Adipocyte (in vitro differentiated cells): ENCODE data around the gene DBET.
"Not testable (repeated sequence)": the region's sequence is repeated elsewhere in the genome, so short reads cannot be mapped to it uniquely, and the experiment has no call there.

ENCODE experiments used
- DNase-seq: peaks from one replicate; pipeline ENCODE4 v3.0.0-alpha.2; 2015; ENCODE audit warnings: low read depth
- H3K27me3 ChIP-seq: replicated peaks from 2 replicates; pipeline ENCODE4 v1.7.0; 2013; ENCODE audit warnings: mild to moderate bottlenecking, low read length, moderate library complexity; ENCODE audit not compliant: control insufficient read depth, insufficient read depth
- H3K36me3 ChIP-seq: 2 replicates; pipeline ENCODE4 v1.7.0; 2013; ENCODE audit warnings: low read length, mild to moderate bottlenecking, moderate library complexity; ENCODE audit not compliant: control insufficient read depth, insufficient read depth, severe bottlenecking
- H3K4me1 ChIP-seq: 2 replicates; pipeline ENCODE4 v1.7.0; 2013; ENCODE audit warnings: mild to moderate bottlenecking, low read length, moderate library complexity; ENCODE audit not compliant: control insufficient read depth, insufficient read depth
- H3K4me3 ChIP-seq: 2 replicates; pipeline ENCODE4 v1.7.0; 2013; ENCODE audit warnings: mild to moderate bottlenecking, low read length, moderate library complexity
- H3K9ac ChIP-seq: 2 replicates; pipeline ENCODE4 v1.7.0; 2013; ENCODE audit warnings: mild to moderate bottlenecking, low read length, moderate library complexity
- H3K9me3 ChIP-seq: 2 replicates; pipeline ENCODE4 v1.7.0; 2013; ENCODE audit warnings: mild to moderate bottlenecking, low read length, moderate library complexity; ENCODE audit not compliant: control insufficient read depth

The DBET gene

GRCh38 chr4:190020790-190021717 lies 43.2 kb upstream of the DBET start:
- Histone ChIP-seq H3K4me3 (no peak overlapping the region), H3K36me3 (no peaks in the 10 kb centered on the region), H3K27me3 (peaks cover 25% of the 10 kb centered on the region), H3K9me3 (no peaks in the 10 kb centered on the region), H3K4me1 (no peaks in the 10 kb centered on the region), H3K9ac (no peak overlapping the region)
- DNase-seq: peak; percentile 50

- not testable (repeated sequence) for H3K9ac ChIP-seq, H3K36me3 ChIP-seq, H3K9me3 ChIP-seq, H3K4me1 ChIP-seq, DNase-seq, H3K4me3 ChIP-seq
- peaks cover 17% of the 10 kb centered on the region for H3K27me3 ChIP-seq
Observed at GRCh38 chr4:190021973-190022372, 42.3 kb upstream of the DBET start.

- not testable (repeated sequence) for H3K4me1 ChIP-seq, H3K9ac ChIP-seq, H3K4me3 ChIP-seq, DNase-seq, H3K36me3 ChIP-seq, H3K9me3 ChIP-seq
- peaks cover 15% of the 10 kb centered on the region for H3K27me3 ChIP-seq
Observed at GRCh38 chr4:190022614-190023281, 41.6 kb upstream of the DBET start.

GRCh38 chr4:190027156-190027555 lies 37.1 kb upstream of the DBET start, which contains the start of gene FRG2:
TSS of gene FRG2 (minus strand) at chr4:190027256. CDS start at chr4:190027204, 52 bp downstream.
- H3K4me3 ChIP-seq, H3K4me1 ChIP-seq, H3K9ac ChIP-seq, H3K27me3 ChIP-seq, DNase-seq, H3K9me3 ChIP-seq, H3K36me3 ChIP-seq: not testable (repeated sequence)

GRCh38 chr4:190031264-190031663 lies 33.0 kb upstream of the DBET start:
- H3K9me3 ChIP-seq, H3K4me3 ChIP-seq, H3K4me1 ChIP-seq, H3K9ac ChIP-seq, H3K36me3 ChIP-seq, H3K27me3 ChIP-seq, DNase-seq: not testable (repeated sequence)

GRCh38 chr4:190037704-190038388 lies 26.5 kb upstream of the DBET start:
- DNase-seq, H3K9me3 ChIP-seq, H3K4me1 ChIP-seq, H3K27me3 ChIP-seq, H3K36me3 ChIP-seq, H3K9ac ChIP-seq, H3K4me3 ChIP-seq: not testable (repeated sequence)

- not testable (repeated sequence) for H3K27me3 ChIP-seq, H3K36me3 ChIP-seq, H3K9me3 ChIP-seq, H3K4me3 ChIP-seq, H3K9ac ChIP-seq, H3K4me1 ChIP-seq, DNase-seq
Observed at GRCh38 chr4:190040873-190041272, 23.4 kb upstream of the DBET start.

GRCh38 chr4:190047627-190048026 lies 16.7 kb upstream of the DBET start:
- DNase-seq, H3K4me1 ChIP-seq: not testable (repeated sequence)

GRCh38 chr4:190049378-190050239 lies 14.7 kb upstream of the DBET start:
- DNase-seq, H3K4me3 ChIP-seq, H3K9ac ChIP-seq, H3K27me3 ChIP-seq, H3K4me1 ChIP-seq, H3K36me3 ChIP-seq, H3K9me3 ChIP-seq: not testable (repeated sequence)

More at GRCh38 chr4:190047627-190048026, 16.7 kb upstream of the DBET start:
- H3K36me3 ChIP-seq, H3K9me3 ChIP-seq, H3K9ac ChIP-seq, H3K27me3 ChIP-seq, H3K4me3 ChIP-seq: not testable (repeated sequence)

- not testable (repeated sequence) for H3K36me3 ChIP-seq, DNase-seq, H3K4me1 ChIP-seq, H3K9me3 ChIP-seq, H3K27me3 ChIP-seq, H3K9ac ChIP-seq, H3K4me3 ChIP-seq
Observed at GRCh38 chr4:190058997-190059396, 5.3 kb upstream of the DBET start.
